Esophagus muscularis mucosa (tissue), 4 donors: ENCODE measurements around the gene ARHGEF37. TPM values are rescaled to one million over a fixed set of nuclear protein-coding genes. Genes with fewer than 3 reads are reported as not detected.

Experiments
- DNase-seq: peaks from one replicate; pipeline ENCODE4 v3.0.0-alpha.2; 2017; ENCODE audit errors: extremely low spot score
- H3K27ac ChIP-seq, 4 donors: fragments of 200-600 bp; sonication (generic); replicated peaks in 1 of 4; 1 replicate in 3 of 4; 2 replicates in 1 of 4; pipeline ENCODE4 v1.5.1; 2016 to 2019; ENCODE audit warnings: mild to moderate bottlenecking in 1 of 4
- H3K27me3 ChIP-seq, 4 donors: fragments of 200-600 bp; sonication (generic); one replicate each; pipeline versions ENCODE4 v1.5.1 to v1.6.0; 2016 to 2019
- H3K36me3 ChIP-seq, 4 donors: fragments of 200-600 bp; sonication (generic); one replicate each; pipeline ENCODE4 v1.5.1; 2016 to 2019
- H3K4me1 ChIP-seq, 4 donors: fragments of 200-600 bp; sonication (generic); one replicate each; pipeline ENCODE4 v1.5.1; 2016 to 2019
- H3K4me3 ChIP-seq, 4 donors: fragments of 200-600 bp; sonication (generic); 1 replicate in 2 of 4; 2 replicates in 2 of 4; pipeline ENCODE4 v1.5.1; 2016 to 2019; ENCODE audit warnings: mild to moderate bottlenecking in 4 of 4, moderate library complexity in 1 of 4
- H3K9me3 ChIP-seq, 4 donors: fragments of 200-600 bp; sonication (generic); 1 replicate in 3 of 4; 2 replicates in 1 of 4; pipeline ENCODE4 v1.5.1; 2016 to 2019
- EP300 ChIP-seq: sonication (generic); formaldehyde crosslinking; IDR thresholded peaks from one replicate; pipeline ENCODE4 v1.6.1; 2017; ENCODE audit warnings: antibody characterized with exemption
- POLR2A ChIP-seq: fragments of 450-650 bp; IDR thresholded peaks from one replicate; pipeline ENCODE4 v1.6.1; 2017; ENCODE audit warnings: antibody characterized with exemption, moderate library complexity, mild to moderate bottlenecking, low read depth
- POLR2AphosphoS5 ChIP-seq, 2 donors: sonication (generic); formaldehyde crosslinking; IDR thresholded peaks; one replicate each; pipeline ENCODE4 v1.6.1; 2017; ENCODE audit warnings: antibody characterized with exemption in 2 of 2
- WGBS: methylation state at CpG from one replicate; pipeline ENCODE4 v1.1.5; 2018; 5-methylcytosine and 5-hydroxymethylcytosine counted together
- intact Hi-C: fragments of 100-400 bp; cut with DNase I; formaldehyde crosslinking; loops from one replicate; pipeline ENCODE4 v1.15.1; 2023
- total RNA-seq, 4 donors: library from RNA; depleted of rRNA; stranded (reverse); fragments of >200 nt; gene quantifications; one replicate each; pipeline versions ENCODE4 v1.1.0 to v1.2.1, GENCODE V29; 2016
- TF ChIP-seq, protein P1 (sequence below), 3 experiments: fragments of 200-600 bp in 2 of 3; fragments of 450-650 bp in 1 of 3; sonication (generic) in 2 of 3; IDR thresholded peaks; one replicate each; pipeline ENCODE4 v1.5.1; 2017 to 2019; ENCODE audit warnings: antibody characterized with exemption in 3 of 3, mild to moderate bottlenecking in 2 of 3, moderate library complexity in 1 of 3

The ARHGEF37 gene
- total RNA-seq, 4 donors from 2014 or later, result 11.9 to 22.0 (median 19.5) TPM

DNA sequence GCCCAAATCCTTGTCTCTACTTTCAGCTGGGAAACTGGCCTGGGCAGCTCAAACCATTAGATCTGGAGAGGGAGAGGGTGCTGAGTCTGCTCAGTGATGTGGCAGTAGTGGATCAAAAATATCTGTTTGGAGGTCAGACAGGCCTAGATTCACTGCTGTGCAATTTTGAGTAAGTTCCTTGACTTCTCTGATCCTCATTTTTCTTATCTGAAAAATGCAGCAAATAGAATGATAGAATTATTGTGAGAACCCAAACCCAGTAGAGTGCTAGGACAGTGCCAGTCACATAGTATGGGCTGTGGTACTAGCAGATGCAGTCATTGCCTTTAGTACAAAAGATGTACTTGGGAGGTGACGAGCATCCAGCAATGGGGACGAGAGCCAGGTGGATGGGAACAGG, 50.2 kb downstream of the ARHGEF37 start:
- WGBS, result 96% methylated on average over 2 of the region's 2 CpGs
- intact Hi-C loops, result no loop called here

GRCh38 chr5:149632311-149633251, 51.3 kb downstream of the ARHGEF37 start:
- TF ChIP-seq, protein P1, sequence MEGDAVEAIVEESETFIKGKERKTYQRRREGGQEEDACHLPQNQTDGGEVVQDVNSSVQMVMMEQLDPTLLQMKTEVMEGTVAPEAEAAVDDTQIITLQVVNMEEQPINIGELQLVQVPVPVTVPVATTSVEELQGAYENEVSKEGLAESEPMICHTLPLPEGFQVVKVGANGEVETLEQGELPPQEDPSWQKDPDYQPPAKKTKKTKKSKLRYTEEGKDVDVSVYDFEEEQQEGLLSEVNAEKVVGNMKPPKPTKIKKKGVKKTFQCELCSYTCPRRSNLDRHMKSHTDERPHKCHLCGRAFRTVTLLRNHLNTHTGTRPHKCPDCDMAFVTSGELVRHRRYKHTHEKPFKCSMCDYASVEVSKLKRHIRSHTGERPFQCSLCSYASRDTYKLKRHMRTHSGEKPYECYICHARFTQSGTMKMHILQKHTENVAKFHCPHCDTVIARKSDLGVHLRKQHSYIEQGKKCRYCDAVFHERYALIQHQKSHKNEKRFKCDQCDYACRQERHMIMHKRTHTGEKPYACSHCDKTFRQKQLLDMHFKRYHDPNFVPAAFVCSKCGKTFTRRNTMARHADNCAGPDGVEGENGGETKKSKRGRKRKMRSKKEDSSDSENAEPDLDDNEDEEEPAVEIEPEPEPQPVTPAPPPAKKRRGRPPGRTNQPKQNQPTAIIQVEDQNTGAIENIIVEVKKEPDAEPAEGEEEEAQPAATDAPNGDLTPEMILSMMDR (IDR thresholded peaks at IDR 0.05), result no peak
- no peak for TF ChIP-seq POLR2A
- TF ChIP-seq POLR2AphosphoS5 (IDR thresholded peaks at IDR 0.05), result no peak
- TF ChIP-seq EP300, result no peak
- WGBS, result 82% methylated on average over 12 of the region's 12 CpGs
- intact Hi-C loops, result no loop called here
- peaks cover 0 to 6% (median 0%) of the 10 kb centered on the region in 4 donors for H3K4me1 ChIP-seq
- peaks cover 3 to 54% (median 24%) of the 10 kb centered on the region in 4 donors for H3K36me3 ChIP-seq
- no peaks in the 10 kb centered on the region for H3K9me3 ChIP-seq
- no peaks in the 10 kb centered on the region for H3K27me3 ChIP-seq
- no peak for DNase-seq
- H3K4me3 ChIP-seq, result no peak overlapping the region
- H3K27ac ChIP-seq, result no peak overlapping the region

More for the DNA sequence above, 50.2 kb downstream of the ARHGEF37 start:
- Histone ChIP-seq H3K27ac (no peak overlapping the region), H3K4me1 (peaks cover 0 to 6% (median 0%) of the 10 kb centered on the region in 4 donors), H3K9me3 (no peaks in the 10 kb centered on the region), H3K4me3 (no peak overlapping the region), H3K36me3 (peaks cover 3 to 65% (median 35%) of the 10 kb centered on the region in 4 donors), H3K27me3 (no peaks in the 10 kb centered on the region)
- DNase-seq, result no peak
- TF ChIP-seq POLR2A (no peak), EP300 (no peak), POLR2AphosphoS5 (IDR thresholded peaks at IDR 0.05) (no peak)
- TF ChIP-seq, protein P1 (IDR thresholded peaks at IDR 0.05), result no peak

GRCh38 chr5:149633476-149634350, 52.4 kb downstream of the ARHGEF37 start:
- intact Hi-C loops, result no loop called here
- no peaks in the 10 kb centered on the region for H3K27me3 ChIP-seq
- TF ChIP-seq POLR2AphosphoS5 (IDR thresholded peaks at IDR 0.05) (no peak), POLR2A (no peak), EP300 (no peak)
- TF ChIP-seq, protein P1 (IDR thresholded peaks at IDR 0.05), result no peak
- WGBS, result 82% methylated on average over 8 of the region's 8 CpGs
- H3K27ac ChIP-seq, result no peak overlapping the region
- H3K4me3 ChIP-seq, result no peak overlapping the region
- H3K9me3 ChIP-seq, result no peaks in the 10 kb centered on the region
- peaks cover 0 to 6% (median 0%) of the 10 kb centered on the region in 4 donors for H3K4me1 ChIP-seq
- H3K36me3 ChIP-seq, result peaks cover 3 to 43% (median 17%) of the 10 kb centered on the region in 4 donors
- no peak for DNase-seq

- H3K27ac ChIP-seq, result no peak overlapping the region
- 95% methylated on average over 2 of the region's 2 CpGs for WGBS
- no peak overlapping the region for H3K4me3 ChIP-seq
- no peak for DNase-seq
- H3K36me3 ChIP-seq, result peaks cover 0 to 26% (median 9%) of the 10 kb centered on the region in 4 donors
- H3K27me3 ChIP-seq, result no peaks in the 10 kb centered on the region
- TF ChIP-seq EP300 (no peak), POLR2AphosphoS5 (IDR thresholded peaks at IDR 0.05) (no peak), POLR2A (no peak)
- TF ChIP-seq, protein P1 (IDR thresholded peaks at IDR 0.05), result no peak
- no peaks in the 10 kb centered on the region for H3K9me3 ChIP-seq
- peaks cover 0 to 16% (median 5%) of the 10 kb centered on the region in 4 donors for H3K4me1 ChIP-seq
- intact Hi-C loops, result no loop called here
Measured at GRCh38 chr5:149635394-149635793, 54.1 kb downstream of the ARHGEF37 start.
